Transverse colon (tissue), 4 donors: Measurements from ENCODE around the gene SLC6A17. TPM values are rescaled to one million over a fixed set of nuclear protein-coding genes. Genes with fewer than 3 reads are reported as not detected.

Experiments
- DNase-seq: peaks from one replicate; pipeline ENCODE4 v3.0.0-alpha.2; 2019
- H3K27ac ChIP-seq, 4 donors: fragments of 200-600 bp; sonication (generic); 2 replicates each; pipeline ENCODE4 v1.5.1; 2016 to 2018; ENCODE audit warnings: inconsistent platforms in 4 of 4
- H3K27me3 ChIP-seq: fragments of 200-600 bp; sonication (generic); 2 replicates; pipeline ENCODE4 v1.5.1; 2017; ENCODE audit warnings: inconsistent platforms
- H3K36me3 ChIP-seq, 4 donors: fragments of 200-600 bp; sonication (generic); 2 replicates each; pipeline ENCODE4 v1.5.1; 2017 to 2019; ENCODE audit warnings: inconsistent platforms in 4 of 4
- H3K4me1 ChIP-seq, 4 donors: fragments of 200-600 bp; sonication (generic); 2 replicates each; pipeline ENCODE4 v1.5.1; 2017 to 2020; ENCODE audit warnings: inconsistent platforms in 4 of 4
- H3K4me3 ChIP-seq, 4 donors: fragments of 200-600 bp; sonication (generic); 1 replicate in 1 of 4; 2 replicates in 3 of 4; pipeline versions ENCODE4 v1.5.1 to v1.6.1; 2017 to 2019; ENCODE audit warnings: inconsistent platforms in 4 of 4
- H3K9me3 ChIP-seq, 2 donors: fragments of 200-600 bp; sonication (generic); 2 replicates each; pipeline ENCODE4 v1.5.1; 2017 to 2019; ENCODE audit warnings: inconsistent platforms in 2 of 2
- CTCF ChIP-seq, 5 experiments: fragments of 200-600 bp in 3 of 5; fragments of 450-650 bp in 2 of 5; sonication (generic) in 3 of 5; IDR thresholded peaks; 1 replicate in 2 of 5; 2 replicates in 3 of 5; pipeline ENCODE4 v1.5.1; 2016 to 2017; ENCODE audit warnings: antibody characterized with exemption in 5 of 5, inconsistent platforms in 3 of 5, mild to moderate bottlenecking in 2 of 5, moderate library complexity in 1 of 5
- EP300 ChIP-seq: sonication (generic); formaldehyde crosslinking; IDR thresholded peaks from one replicate; pipeline ENCODE4 v1.6.1; 2017; ENCODE audit warnings: antibody characterized with exemption, low read depth
- POLR2A ChIP-seq: fragments of 450-650 bp; IDR thresholded peaks from one replicate; pipeline ENCODE4 v1.6.1; 2016; ENCODE audit warnings: antibody characterized with exemption, mild to moderate bottlenecking, moderate library complexity
- POLR2AphosphoS5 ChIP-seq, 3 donors: sonication (generic); formaldehyde crosslinking; IDR thresholded peaks; one replicate each; pipeline ENCODE4 v1.6.1; 2016; ENCODE audit warnings: antibody characterized with exemption in 3 of 3
- WGBS, 2 donors: methylation state at CpG; one replicate each; pipeline ENCODE4 v1.1.5; 2018; ENCODE audit warnings: low coverage in 1 of 2; 5-methylcytosine and 5-hydroxymethylcytosine counted together
- in situ Hi-C, 4 donors: fragments of 200-750 bp; cut with MboI; loops; one replicate each; pipeline versions ENCODE4 v1.15.0 to v1.15.1; 2017; ENCODE audit warnings: low sequenced_read_pairs in 3 of 4, low pct_ligation_motif_present in 1 of 4, low pct_unique_long_range_greater_than_20kb in 1 of 4
- intact Hi-C: fragments of 100-400 bp; cut with DNase I; formaldehyde crosslinking; loops from one replicate; pipeline ENCODE4 v1.15.1; 2023; ENCODE audit warnings: low total_unique reads
- total RNA-seq, 4 donors: library from RNA; depleted of rRNA; stranded (reverse); fragments of >200 nt; gene quantifications; one replicate each; pipeline ENCODE4 v1.1.0, GENCODE V29; 2016

Gene SLC6A17
- total RNA-seq, 4 donors from 2014 or later, result under 0.01 to 0.37 (median 0.14) TPM; not detected in 1

DNA sequence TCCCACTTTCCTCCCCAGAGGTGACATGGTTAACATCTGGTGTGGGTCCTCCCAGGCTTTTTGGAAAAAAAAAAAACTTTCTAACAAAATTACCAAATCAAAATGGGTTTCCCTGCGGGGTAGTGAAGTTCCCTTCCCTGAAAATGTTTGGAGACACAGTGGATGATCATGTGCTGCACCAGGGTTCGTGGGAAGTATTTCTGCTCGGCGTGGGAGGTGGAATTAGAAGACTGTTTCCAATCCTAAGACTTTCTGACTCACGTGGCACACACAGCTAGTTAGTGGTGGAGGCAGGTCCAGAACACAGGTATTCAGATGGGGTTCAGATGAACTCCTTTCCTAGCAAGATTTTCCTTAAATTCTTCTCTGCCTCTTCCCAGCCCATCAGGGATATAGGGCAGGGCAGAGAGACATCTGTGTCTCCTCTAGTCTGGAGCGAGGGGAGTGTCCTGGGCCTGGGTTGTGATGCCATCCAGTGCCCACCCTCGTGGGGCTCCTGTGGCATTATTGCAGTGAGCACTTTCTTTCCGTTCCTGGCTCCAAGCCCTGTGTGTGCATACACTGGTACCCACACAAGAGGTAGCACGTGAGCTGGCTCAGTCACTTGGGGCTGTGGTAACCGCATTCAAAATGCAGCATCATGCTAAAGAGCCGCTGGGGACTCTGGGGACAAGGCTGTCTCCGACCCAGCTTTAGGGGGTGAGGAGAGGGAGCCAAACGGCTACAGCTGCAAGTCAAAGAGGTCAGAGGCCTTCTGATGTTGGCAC, 87.3 kb downstream of the SLC6A17 start:
- H3K27ac ChIP-seq, result no peak overlapping the region
- H3K9me3 ChIP-seq, result no peaks in the 10 kb centered on the region
- intact Hi-C loops, result no loop called here
- peaks cover 0 to 8% (median 2%) of the 10 kb centered on the region in 4 donors for H3K4me1 ChIP-seq
- no peak for TF ChIP-seq POLR2A
- TF ChIP-seq EP300, result no peak
- no peak for TF ChIP-seq POLR2AphosphoS5 (IDR thresholded peaks at IDR 0.05)
- TF ChIP-seq CTCF (IDR thresholded peaks at IDR 0.05), result no peak
- in situ Hi-C loops, result no loop called here
- no peaks in the 10 kb centered on the region for H3K36me3 ChIP-seq
- WGBS, 2 donors, result 76% methylated on average over 13 of the region's 13 CpGs; no CpG with 5 or more reads in 1 of the 2 donors
- H3K27me3 ChIP-seq, result no peaks in the 10 kb centered on the region
- no peak for DNase-seq
- H3K4me3 ChIP-seq, result no peak overlapping the region

DNA sequence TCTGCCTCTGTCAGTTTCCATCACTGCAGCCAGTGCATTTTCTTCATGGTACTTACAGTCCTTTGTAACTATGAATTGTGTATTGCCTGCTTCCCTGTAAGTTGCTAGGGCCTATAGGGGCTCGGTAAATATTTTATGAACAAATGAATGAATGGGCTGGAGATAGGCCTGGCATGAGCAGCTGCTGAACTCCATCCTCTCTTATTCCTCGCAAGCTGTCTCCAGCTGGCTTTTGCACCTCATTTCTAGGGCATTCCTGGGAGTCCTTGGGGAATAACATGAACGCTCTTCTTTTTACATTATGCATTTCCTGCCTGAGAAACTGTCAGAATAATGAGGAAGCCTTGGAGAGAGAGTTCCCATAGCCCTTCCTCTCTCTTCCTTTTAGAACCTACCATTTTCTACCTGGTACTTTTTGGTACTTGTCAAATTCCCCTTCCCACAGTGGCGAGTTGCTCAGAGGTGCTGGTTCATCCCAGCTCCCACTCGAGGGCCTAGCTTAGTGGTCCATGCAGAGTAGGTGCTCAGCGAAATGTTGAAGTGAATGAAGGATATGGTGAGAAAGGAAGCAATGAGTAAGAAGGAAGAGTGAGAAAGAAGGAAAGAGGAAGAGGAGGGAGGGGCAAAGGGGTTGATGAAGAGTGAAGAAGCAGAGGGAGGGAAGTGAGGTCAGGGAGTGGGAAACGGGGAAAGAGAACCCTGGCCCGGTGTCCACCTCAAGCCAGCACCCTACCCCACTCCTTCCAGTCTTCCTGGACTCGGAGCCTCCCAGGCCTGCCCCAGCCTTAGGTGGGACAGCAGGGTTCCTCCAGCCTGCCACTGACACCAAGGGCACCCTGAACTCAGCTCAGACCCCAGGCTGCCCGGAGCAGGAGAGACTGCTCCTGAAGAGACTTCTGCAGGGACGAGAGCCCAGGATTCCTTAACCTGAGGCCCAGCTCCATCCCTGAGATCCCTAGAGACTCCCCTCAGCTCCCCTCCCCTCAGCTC, 89.4 kb downstream of the SLC6A17 start:
- intact Hi-C loops, result no loop called here
- no peaks in the 10 kb centered on the region for H3K9me3 ChIP-seq
- DNase-seq, result no peak
- peaks cover 0 to 8% (median 2%) of the 10 kb centered on the region in 4 donors for H3K4me1 ChIP-seq
- H3K36me3 ChIP-seq, result no peaks in the 10 kb centered on the region
- no peak overlapping the region for H3K4me3 ChIP-seq
- in situ Hi-C loops, result no loop called here
- 66 to 68% methylated on average over 5 to 11 of the region's 11 CpGs for WGBS, 2 donors
- TF ChIP-seq POLR2A, result no peak
- TF ChIP-seq CTCF (IDR thresholded peaks at IDR 0.05), result no peak
- no peak for TF ChIP-seq POLR2AphosphoS5 (IDR thresholded peaks at IDR 0.05)
- no peak for TF ChIP-seq EP300
- H3K27ac ChIP-seq, result no peak overlapping the region
- no peaks in the 10 kb centered on the region for H3K27me3 ChIP-seq

- no peak for TF ChIP-seq CTCF (IDR thresholded peaks at IDR 0.05)
- no peak for TF ChIP-seq POLR2AphosphoS5 (IDR thresholded peaks at IDR 0.05)
- no peak for TF ChIP-seq POLR2A
- no peak for TF ChIP-seq EP300
- Histone ChIP-seq H3K27me3 (no peaks in the 10 kb centered on the region), H3K36me3 (no peaks in the 10 kb centered on the region), H3K4me3 (no peak overlapping the region), H3K9me3 (no peaks in the 10 kb centered on the region), H3K4me1 (peaks cover 0 to 6% (median under 1%) of the 10 kb centered on the region in 4 donors), H3K27ac (no peak overlapping the region)
- WGBS, 2 donors, result 78% methylated on average over 13 of the region's 13 CpGs; no CpG with 5 or more reads in 1 of the 2 donors
- intact Hi-C loops (no loop called here), in situ Hi-C loops (no loop called here)
- no peak for DNase-seq
Observed at GRCh38 chr1:110240476-110241210, 90.3 kb downstream of the SLC6A17 start.

- Histone ChIP-seq H3K27me3 (no peaks in the 10 kb centered on the region), H3K36me3 (no peaks in the 10 kb centered on the region), H3K9me3 (no peaks in the 10 kb centered on the region), H3K4me3 (no peak overlapping the region), H3K4me1 (no peaks in the 10 kb centered on the region), H3K27ac (no peak overlapping the region)
- no peak for DNase-seq
- in situ Hi-C loops, result no loop called here
- TF ChIP-seq POLR2A, result no peak
- no peak for TF ChIP-seq POLR2AphosphoS5 (IDR thresholded peaks at IDR 0.05)
- no peak for TF ChIP-seq EP300
- no peak for TF ChIP-seq CTCF (IDR thresholded peaks at IDR 0.05)
- WGBS, 2 donors, result 70 to 80% methylated on average over 2 of the region's 2 CpGs
- intact Hi-C loops, result no loop called here
Observed at GRCh38 chr1:110241516-110241915, 91.2 kb downstream of the SLC6A17 start.
